Esophagus muscularis mucosa (tissue), 4 donors: Measurements from ENCODE around the gene MICAL3.

ENCODE experiments used
- CTCF ChIP-seq, 3 experiments: fragments of 200-600 bp in 2 of 3; fragments of 450-650 bp in 1 of 3; sonication (generic) in 2 of 3; IDR thresholded peaks; one replicate each; pipeline ENCODE4 v1.5.1; 2017 to 2019; ENCODE audit warnings: antibody characterized with exemption in 3 of 3, mild to moderate bottlenecking in 2 of 3, moderate library complexity in 1 of 3
- EP300 ChIP-seq: sonication (generic); formaldehyde crosslinking; IDR thresholded peaks from one replicate; pipeline ENCODE4 v1.6.1; 2017; ENCODE audit warnings: antibody characterized with exemption
- POLR2A ChIP-seq: fragments of 450-650 bp; IDR thresholded peaks from one replicate; pipeline ENCODE4 v1.6.1; 2017; ENCODE audit warnings: antibody characterized with exemption, moderate library complexity, mild to moderate bottlenecking, low read depth
- POLR2AphosphoS5 ChIP-seq, 2 donors: sonication (generic); formaldehyde crosslinking; IDR thresholded peaks; one replicate each; pipeline ENCODE4 v1.6.1; 2017; ENCODE audit warnings: antibody characterized with exemption in 2 of 2

- TF ChIP-seq CTCF (IDR thresholded peaks at IDR 0.05): no peak
- TF ChIP-seq EP300: no peak
- TF ChIP-seq POLR2AphosphoS5 (IDR thresholded peaks at IDR 0.05): no peak
- TF ChIP-seq POLR2A: no peak
Measured at GRCh38 chr22:17963015-17963414, 61.3 kb downstream of the MICAL3 start.
